Measurements from ENCODE around the gene FSTL4. TPM values are rescaled to one million over a fixed set of nuclear protein-coding genes. Genes with fewer than 3 reads are reported as not detected.

Gene FSTL4
- polyA plus RNA-seq, 1 of the 3 experiments (the other 2 are of a cell fraction): not detected

DNA sequence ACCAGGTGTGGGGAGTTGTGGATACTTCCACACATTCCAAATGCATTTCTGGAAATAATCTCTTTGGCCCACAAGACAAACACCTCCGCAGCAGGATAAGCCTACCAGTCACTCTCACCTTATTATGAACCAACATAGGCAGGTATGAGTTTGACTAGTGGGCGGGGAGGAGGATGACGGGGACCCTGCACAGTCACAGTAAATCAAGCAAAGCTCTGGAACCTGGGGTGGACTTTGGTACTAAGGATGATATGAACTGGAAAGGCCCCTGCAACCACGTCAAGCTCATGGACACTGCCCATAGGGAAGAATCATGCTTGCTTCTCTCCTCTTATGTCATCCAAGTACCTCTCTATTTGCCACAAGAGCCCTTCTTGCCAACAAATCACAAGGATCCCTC lies 301.2 kb downstream of the FSTL4 start:
- 40% methylated on average over 4 of the region's 4 CpGs for WGBS (ENCODE audit: low lambda C conversion rate)
- H3K79me2 ChIP-seq (ENCODE audit: insufficient read depth): no peaks in the 10 kb centered on the region
- no peaks in the 10 kb centered on the region for H3K36me3 ChIP-seq (replicated peaks in 1 of 2; ENCODE audit: control insufficient read depth in 1 of 2, insufficient read depth in 2 of 2, low read length in 1 of 2)
- H3K9me2 ChIP-seq: no peaks in the 10 kb centered on the region
- no peak overlapping the region for H2AFZ ChIP-seq (ENCODE audit: low read depth)
- H3K4me2 ChIP-seq: no peak overlapping the region
- peaks cover 0 to 6% of the 10 kb centered on the region in 2 experiments; a peak in 1 of 4 replicates for H3K4me1 ChIP-seq (ENCODE audit: control insufficient read depth in 1 of 2, insufficient read depth in 2 of 2, low read depth in 1 of 2, low read length in 1 of 2)
- H3K27ac ChIP-seq (ENCODE audit: low read depth in 2 of 2, low read length in 1 of 2): no peak overlapping the region
- no peak for TF ChIP-seq TCF12 (IDR thresholded peaks at IDR 0.05)
- no peak for TF ChIP-seq YY1 (IDR thresholded peaks at IDR 0.05; ENCODE audit: low read depth)
- TF ChIP-seq GABPA (IDR thresholded peaks at IDR 0.05; ENCODE audit: low read depth): no peak
- no peak for TF ChIP-seq NFIC (IDR thresholded peaks at IDR 0.05; ENCODE audit: borderline replicate concordance)
- TF ChIP-seq EZH2phosphoT487 (IDR thresholded peaks at IDR 0.05; ENCODE audit: borderline replicate concordance, low read depth): no peak
- TF ChIP-seq POLR2AphosphoS5 (IDR thresholded peaks at IDR 0.05; ENCODE audit: low read depth, low read length): no peak
- TF ChIP-seq FOXM1 (IDR thresholded peaks at IDR 0.05; ENCODE audit: low read depth): no peak
- no peak for TF ChIP-seq TAF1 (IDR thresholded peaks at IDR 0.05; ENCODE audit: borderline replicate concordance, low read depth, low read length)
- TF ChIP-seq FOSL2 (IDR thresholded peaks at IDR 0.05; ENCODE audit: borderline replicate concordance, low read depth): no peak
- no peak for TF ChIP-seq MEF2A (IDR thresholded peaks at IDR 0.05; ENCODE audit: borderline replicate concordance, low read depth)
- no peak for TF ChIP-seq RXRA (IDR thresholded peaks at IDR 0.05; ENCODE audit: borderline replicate concordance, low read depth)
- TF ChIP-seq SIN3A (IDR thresholded peaks at IDR 0.05; ENCODE audit: borderline replicate concordance, low read depth, low read length): no peak
- no peak for TF ChIP-seq SMC3 (IDR thresholded peaks at IDR 0.05; ENCODE audit: low read depth, low read length)
- TF ChIP-seq MXI1 (IDR thresholded peaks at IDR 0.05; ENCODE audit: low read depth, low read length): no peak
- TF ChIP-seq, protein P1, sequence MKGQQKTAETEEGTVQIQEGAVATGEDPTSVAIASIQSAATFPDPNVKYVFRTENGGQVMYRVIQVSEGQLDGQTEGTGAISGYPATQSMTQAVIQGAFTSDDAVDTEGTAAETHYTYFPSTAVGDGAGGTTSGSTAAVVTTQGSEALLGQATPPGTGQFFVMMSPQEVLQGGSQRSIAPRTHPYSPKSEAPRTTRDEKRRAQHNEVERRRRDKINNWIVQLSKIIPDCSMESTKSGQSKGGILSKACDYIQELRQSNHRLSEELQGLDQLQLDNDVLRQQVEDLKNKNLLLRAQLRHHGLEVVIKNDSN (IDR thresholded peaks at IDR 0.05; ENCODE audit: borderline replicate concordance, low read depth): no peak
- H3K4me3 ChIP-seq (ENCODE audit: low read depth in 2 of 2, low read length in 1 of 2): no peak overlapping the region
- no peaks in the 10 kb centered on the region for H3K9me3 ChIP-seq
- H3K9ac ChIP-seq: no peak overlapping the region
- ChIA-PET POLR2A (no interaction called here), CTCF (interaction anchor here (1.3 to 3.6 kb wide), 2 partner anchors 15 to 24 kb away, joined by 5 to 14 read pairs; no protein-coding TSS in a partner anchor)
- no peak for DNase-seq
- H3F3A ChIP-seq (replicated peaks; ENCODE audit: insufficient read depth): no peaks in the 10 kb centered on the region
- H3K27me3 ChIP-seq (ENCODE audit: insufficient read depth): peaks cover 7% of the 10 kb centered on the region; the same call in 1 of the 2 replicates
- no peaks in the 10 kb centered on the region for H4K20me1 ChIP-seq (ENCODE audit: insufficient read depth)

DNA sequence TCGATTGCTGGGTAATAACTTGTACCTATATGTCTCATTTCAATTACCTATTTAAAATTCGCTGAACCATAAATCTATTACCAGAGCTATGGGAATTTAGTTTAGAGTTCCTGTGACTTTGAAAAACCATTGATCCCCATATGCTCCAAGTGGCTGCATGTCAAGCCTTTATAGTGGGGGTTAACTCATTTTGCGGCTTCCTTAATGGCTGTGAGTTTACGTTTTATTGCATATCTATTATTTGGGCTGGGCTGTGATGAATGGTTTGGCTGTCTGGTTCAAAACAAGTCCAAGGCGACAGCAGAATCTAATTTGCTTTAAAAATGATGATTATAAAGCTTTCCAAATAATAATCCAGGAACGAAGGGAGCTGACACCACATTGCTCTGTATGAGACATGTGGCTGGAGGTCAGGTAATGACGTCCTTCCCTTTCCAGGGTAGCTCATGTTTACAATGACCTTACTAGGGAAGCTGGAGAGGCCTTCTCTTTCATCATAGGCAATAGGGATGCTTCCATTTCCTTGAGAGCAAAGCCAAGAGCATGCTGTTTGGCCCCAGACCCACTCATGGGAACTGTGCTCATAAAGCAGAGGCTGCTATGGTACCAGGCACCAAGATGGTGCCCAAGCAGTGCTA lies 302.2 kb downstream of the FSTL4 start:
- ChIA-PET POLR2A (no interaction called here), CTCF (interaction anchor here (1.0 to 3.6 kb wide), 3 partner anchors 12 to 199 kb away, joined by 3 to 14 read pairs (median 4); no protein-coding TSS in a partner anchor)
- no peak for DNase-seq
- Histone ChIP-seq H3K9ac (no peak overlapping the region), H4K20me1 (ENCODE audit: insufficient read depth) (no peaks in the 10 kb centered on the region), H3K36me3 (replicated peaks in 1 of 2; ENCODE audit: control insufficient read depth in 1 of 2, insufficient read depth in 2 of 2, low read length in 1 of 2) (no peaks in the 10 kb centered on the region), H3K9me3 (no peaks in the 10 kb centered on the region), H3K79me2 (ENCODE audit: insufficient read depth) (no peaks in the 10 kb centered on the region), H3K4me1 (ENCODE audit: control insufficient read depth in 1 of 2, insufficient read depth in 2 of 2, low read depth in 1 of 2, low read length in 1 of 2) (peaks cover 0 to 6% of the 10 kb centered on the region in 2 experiments; a peak in 1 of 4 replicates), H3K9me2 (no peaks in the 10 kb centered on the region), H3F3A (replicated peaks; ENCODE audit: insufficient read depth) (no peaks in the 10 kb centered on the region), H3K27ac (ENCODE audit: low read depth in 2 of 2, low read length in 1 of 2) (no peak overlapping the region), H3K4me2 (no peak overlapping the region), H3K27me3 (ENCODE audit: insufficient read depth) (peaks cover 7% of the 10 kb centered on the region; the same call in 1 of the 2 replicates), H2AFZ (ENCODE audit: low read depth) (no peak overlapping the region), H3K4me3 (ENCODE audit: low read depth in 2 of 2, low read length in 1 of 2) (no peak overlapping the region)
- WGBS (ENCODE audit: low lambda C conversion rate): 45% methylated on average over 7 of the region's 7 CpGs
- TF ChIP-seq EZH2phosphoT487 (IDR thresholded peaks at IDR 0.05; ENCODE audit: borderline replicate concordance, low read depth): no peak
- TF ChIP-seq, protein P2, sequence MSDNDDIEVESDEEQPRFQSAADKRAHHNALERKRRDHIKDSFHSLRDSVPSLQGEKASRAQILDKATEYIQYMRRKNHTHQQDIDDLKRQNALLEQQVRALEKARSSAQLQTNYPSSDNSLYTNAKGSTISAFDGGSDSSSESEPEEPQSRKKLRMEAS (IDR thresholded peaks at IDR 0.05; ENCODE audit: low read depth): no peak
- TF ChIP-seq FOSL2 (IDR thresholded peaks at IDR 0.05; ENCODE audit: borderline replicate concordance, low read depth): no peak
- TF ChIP-seq FOXM1 (IDR thresholded peaks at IDR 0.05; ENCODE audit: low read depth): no peak
- no peak for TF ChIP-seq GABPA (IDR thresholded peaks at IDR 0.05; ENCODE audit: low read depth)
- TF ChIP-seq TCF12 (IDR thresholded peaks at IDR 0.05): no peak

Measured in SK-N-SH (cell line).